Urothelium cell line (cell line): ENCODE measurements around the gene RIN3.

ENCODE experiments used
- DNase-seq: peaks from one replicate; pipeline ENCODE4 v3.0.0; 2011; ENCODE audit warnings: low spot score, mixed read lengths
- FAIRE-seq: peaks from 2 replicates; lab custom pipeline; 2011; peaks lifted over from hg19 to GRCh38; lab: Jason Lieb, UNC

Gene RIN3

DNA sequence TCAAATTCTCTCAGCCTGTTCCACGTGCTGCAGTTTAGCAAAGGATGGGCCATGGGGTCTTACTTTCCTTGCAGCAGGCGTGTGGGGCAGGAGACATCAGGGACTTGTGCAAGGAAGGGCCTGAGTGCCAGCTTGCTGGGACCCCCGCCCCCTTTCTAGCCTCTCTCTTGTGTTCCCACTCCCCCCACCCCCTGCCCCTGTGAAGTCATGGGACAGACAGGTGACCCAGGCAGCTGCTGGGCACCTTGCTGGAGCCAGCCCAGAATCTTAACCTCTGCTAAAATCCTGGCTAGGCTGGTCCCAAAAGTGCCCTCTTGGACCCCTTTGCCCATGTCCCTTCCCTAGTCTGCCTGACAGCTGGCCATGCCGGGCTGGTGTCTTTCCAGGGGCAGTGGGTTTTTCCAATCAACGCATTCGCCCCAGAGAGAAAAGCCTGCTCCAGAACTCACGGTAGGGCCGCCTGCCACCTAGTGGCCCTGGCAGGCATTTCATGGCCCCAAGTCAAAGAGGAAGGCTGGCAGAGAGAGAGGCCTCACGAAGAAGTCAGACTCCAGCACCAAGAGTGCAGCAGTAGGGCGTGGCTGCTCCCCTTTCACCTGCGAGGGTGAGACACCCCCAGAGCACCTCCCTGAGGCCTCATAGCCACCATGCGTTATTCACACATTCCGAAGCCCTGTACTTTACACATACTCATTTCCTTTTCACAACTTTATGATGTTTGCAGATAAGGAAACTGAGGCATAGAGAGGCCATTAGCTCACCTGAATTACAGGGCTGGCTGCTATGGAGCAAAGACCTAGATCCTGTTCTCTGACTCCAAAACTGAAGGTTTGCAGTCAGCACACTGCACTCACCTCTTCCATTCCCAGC, 167.4 kb downstream of the RIN3 start:
- no peak for FAIRE-seq

DNA sequence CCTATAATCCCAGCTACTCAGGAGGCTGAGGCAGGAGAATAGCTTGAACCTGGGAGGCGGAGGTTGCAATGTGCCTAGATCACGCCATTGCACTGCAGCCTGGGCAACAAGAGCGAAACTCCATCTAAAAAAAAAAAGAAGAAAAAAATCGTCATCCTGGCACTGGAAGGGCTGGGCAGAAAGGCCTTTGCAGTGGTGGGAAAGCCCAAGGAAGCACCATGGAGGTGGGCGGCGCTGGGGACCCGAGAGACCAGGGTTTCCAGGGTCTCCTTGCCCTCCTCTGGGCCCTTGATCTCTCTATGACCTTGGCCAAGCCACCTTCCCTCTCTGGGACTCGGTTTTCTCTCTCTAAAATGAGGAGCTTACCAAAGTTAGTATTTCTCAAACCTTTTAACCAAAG, 169.5 kb downstream of the RIN3 start:
- no peak for FAIRE-seq
- DNase-seq: no peak

More for the DNA sequence above, 167.4 kb downstream of the RIN3 start:
- DNase-seq: peak; percentile 61

DNA sequence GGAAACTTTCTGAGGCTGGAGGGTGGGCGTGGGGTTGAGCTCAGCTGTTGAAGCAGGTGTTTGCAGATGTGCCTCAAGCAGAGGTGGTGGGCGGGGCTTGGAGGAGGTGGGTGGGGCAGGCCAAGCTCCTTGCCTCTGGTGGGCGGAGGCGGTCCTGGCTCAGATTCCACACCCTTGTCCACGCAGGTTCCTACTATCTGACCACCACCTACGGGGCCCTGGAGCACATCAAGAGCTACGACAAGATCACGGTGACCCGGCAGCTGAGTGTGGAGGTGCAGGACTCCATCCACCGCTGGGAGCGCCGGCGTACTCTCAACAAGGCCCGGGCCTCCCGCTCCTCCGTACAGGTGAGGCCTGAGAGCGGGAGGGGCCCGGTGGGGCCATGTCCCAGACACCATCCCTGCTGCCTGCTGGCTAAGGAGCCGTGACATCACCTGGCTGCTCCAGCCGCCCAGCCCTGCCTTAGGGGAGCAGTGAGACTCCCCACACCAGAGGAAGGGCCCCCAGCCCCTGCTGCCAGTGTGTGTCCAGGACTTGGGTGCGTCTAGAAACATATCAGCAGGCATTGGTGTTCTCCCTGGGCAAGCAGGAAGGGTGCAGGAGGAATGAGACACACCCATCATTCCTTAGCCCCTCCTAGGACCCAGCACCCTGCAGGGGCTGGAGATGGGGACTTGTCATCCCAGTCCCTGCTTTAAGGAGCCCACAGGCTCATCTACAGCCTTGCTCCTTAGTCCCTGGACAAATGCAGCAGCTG, 171.4 kb downstream of the RIN3 start:
- DNase-seq (no peak), FAIRE-seq (no peak)

DNA sequence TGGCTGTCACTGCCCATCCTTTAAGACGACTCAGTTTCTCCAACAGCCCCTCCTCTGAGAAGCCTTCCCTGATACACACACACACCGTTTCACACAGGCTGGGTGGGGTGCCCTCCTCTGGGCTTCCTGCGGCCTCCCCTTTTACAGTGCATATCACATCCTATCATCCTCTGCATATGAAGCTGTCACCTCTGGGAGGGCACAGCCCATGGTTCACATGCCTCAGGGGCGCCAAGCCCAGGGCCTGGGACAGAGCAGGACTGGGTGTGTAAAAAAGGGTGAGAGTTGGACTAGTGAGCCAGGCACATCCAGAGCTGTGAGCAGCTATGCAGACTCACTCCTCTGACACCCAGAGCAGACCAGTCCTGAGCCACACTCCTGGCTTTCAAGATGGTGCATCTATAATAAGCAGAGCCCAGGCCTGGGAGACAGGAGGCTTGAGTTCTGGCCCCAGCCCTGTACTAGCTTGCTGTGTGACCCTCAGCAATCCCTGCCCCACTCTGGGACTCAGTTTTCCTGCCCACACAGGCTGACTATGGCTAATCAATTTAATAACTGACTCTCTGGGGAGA, 172.3 kb downstream of the RIN3 start:
- DNase-seq (no peak), FAIRE-seq (no peak)

DNA sequence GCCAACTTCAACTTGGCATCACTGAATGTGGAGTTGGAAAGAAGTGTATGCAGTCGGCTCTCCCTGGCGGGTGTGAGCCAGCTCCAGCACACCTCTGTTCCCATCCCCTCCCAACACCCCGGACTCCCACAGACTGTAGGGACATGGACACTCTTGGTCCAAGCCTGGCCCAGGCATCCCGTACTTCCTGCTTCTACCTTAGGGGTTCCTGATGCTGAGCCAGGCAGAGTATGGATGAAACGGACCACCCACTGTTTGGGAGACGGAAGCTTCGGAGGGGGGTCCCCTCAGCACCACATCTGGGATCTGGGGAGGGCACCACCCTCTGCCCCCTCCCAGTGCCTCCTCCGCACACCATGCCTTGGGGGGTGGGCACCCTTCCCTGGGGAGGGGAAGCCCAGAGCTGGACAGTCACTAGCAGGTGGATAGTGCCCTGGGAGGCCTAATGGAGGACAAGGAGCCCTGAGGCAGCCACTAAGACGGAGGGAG, 172.9 kb downstream of the RIN3 start:
- no peak for DNase-seq
- no peak for FAIRE-seq

DNA sequence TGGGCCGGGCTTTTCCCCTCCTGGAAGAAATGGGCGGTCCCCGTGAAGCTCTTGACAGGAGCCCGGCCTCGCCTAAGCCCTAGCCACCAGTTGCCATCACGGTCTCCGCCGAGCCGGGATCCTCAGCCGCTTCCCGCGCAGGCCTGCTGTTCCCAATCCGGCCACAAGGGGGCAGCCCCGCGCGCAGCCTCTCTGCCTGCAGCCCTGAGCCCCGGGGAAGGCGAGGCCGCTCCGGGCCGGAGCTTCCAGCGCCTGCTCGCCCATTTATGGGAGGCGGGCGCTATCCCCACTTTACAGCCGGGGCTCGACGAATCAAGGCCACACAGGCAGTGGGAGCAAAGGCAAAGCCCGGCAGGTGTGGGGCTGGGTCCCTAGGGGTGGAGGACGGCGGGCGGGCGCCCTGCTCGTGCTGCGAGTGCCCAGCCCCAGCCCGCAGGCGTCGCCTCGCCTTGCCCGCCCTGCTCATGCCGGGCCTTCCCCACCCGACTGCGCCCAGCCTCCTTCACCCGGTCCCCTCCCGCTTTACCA, 173.4 kb downstream of the RIN3 start:
- FAIRE-seq (no peak), DNase-seq (peak; percentile 85)

DNA sequence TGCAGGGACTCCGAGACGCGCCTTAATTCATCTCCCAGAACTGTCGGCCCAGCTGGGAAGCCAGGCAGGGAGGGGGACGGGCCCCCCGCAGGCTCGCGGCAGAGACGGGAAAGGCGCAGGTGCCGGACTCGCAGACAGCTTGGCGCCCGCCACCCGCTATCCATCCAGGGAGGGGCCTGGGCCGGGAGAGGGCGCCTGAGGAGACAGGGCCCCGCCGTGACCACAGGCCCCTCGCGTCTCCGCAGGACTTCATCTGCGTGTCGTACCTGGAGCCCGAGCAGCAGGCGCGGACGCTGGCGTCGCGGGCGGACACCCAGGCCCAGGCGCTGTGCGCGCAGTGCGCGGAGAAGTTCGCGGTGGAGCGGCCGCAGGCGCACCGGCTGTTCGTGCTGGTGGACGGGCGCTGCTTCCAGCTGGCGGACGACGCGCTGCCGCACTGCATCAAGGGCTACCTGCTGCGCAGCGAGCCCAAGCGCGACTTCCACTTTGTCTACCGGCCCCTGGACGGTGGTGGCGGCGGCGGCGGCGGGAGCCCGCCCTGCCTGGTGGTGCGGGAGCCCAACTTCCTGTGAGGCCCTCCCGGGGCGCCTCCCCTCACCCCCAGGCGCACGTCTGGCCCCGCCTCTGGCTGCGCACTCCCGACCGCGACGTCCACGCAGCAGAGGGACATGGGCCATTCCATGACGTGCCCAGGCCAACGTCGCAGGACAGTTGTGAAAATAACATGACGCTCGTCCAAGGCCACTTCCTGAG, 174.3 kb downstream of the RIN3 start:
- DNase-seq (no peak), FAIRE-seq (no peak)

DNA sequence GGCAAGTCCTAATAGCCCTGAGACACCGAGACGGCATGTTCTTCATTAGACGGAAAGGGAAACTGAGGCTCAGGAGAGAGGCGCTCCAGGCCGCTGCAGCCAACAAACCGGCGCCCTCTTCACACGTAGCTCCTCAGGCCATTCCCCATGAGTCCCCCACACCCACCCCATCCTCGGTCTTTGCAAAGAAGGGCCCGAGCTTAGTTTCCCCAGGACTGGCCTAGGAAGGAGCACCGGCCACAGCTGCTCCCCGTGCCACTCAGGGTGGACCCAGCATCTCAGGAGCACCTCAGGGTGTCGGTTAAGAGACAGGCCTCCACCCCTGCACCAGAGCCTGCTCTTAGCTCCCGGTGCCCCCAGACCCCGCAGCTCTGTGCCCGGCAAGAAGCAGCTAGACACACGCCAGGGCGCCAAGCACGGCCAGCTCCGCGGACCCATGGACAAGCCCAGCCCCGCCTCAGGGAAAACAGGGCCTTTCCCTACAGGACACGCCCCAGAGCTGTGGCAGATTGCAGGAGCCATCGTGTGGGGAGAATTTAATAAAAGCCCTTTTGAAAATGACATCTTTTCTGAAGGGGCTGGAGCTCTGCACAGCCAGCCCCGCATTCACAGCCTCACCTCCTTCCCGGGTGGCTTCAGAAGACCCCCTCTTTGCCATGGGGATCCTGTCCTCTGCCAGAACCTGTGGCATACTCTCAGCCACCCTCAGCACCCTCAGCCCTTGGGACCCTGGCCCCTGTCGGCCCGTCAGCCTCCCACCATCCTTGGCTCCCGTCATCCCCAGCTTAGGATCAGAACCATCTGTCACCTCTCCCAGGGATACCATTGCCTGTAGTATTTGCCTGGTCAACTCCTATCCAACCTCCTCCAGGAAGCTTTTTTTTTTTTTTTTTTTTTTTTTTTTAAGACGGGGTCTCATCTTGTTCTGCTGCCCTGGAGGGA, 175.1 kb downstream of the RIN3 start:
- DNase-seq (no peak), FAIRE-seq (no peak)

DNA sequence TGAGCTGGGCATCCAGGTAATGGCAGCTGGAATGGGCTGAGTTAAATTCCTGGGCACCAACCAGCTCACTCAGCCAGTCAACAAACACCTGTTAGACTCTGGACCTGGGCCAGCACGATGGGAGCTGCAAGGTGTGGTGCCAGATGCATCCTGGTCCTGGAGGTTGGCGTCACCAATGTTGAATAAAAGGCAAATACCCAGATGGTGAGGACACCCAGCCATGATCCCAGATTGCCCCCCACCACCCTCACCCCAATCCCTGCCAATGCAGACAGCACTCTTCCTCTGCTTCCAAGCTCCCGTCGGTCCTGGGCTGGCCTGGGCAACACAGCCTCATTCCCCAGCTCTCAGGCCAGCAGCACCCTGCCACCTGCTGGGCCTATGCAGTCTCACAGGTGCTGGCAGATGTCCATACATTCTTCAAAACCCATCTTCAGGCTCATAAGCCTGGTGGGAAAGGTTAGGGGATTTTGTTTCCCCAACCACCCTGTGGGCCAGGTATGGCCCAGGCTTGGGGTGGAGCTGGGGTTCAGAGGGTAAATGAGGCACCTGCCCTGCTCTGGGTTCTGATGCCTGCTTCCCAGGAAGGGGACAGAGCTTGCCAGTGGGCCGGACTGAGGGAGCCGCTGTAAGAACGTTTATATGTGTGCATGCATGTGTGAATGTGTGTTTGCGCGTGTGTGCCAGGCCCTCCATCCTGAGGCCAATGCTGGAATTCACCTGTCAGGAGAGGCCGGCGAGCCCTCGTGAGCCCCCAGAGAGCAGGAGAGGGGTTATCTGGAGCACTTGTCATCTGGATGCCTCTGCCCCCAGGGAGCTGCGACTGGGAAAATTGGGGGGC, 176.8 kb downstream of the RIN3 start:
- peak; percentile 9 for FAIRE-seq

DNA sequence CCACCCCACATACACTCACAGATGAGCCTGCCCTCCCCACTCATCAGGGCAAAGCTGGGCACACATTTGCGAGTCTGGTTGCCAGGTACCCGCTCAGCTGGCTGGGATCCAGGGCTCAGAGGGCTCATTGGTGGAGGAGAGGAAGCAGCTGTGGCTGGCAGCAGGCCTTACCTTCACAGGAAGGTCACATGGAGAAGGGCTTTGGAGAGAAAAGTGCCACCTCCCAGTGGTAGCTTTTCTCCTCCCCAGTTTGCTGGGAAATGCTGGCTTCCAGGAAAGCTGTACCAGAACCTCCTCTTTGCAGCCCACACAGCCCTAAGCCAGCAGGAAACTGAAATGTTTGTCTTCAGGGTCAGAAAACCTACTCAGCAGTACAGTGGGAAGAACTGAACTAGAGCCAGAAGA, 179.2 kb downstream of the RIN3 start:
- FAIRE-seq (no peak), DNase-seq (no peak)

More for the DNA sequence above, 176.8 kb downstream of the RIN3 start:
- peak; percentile 56 for DNase-seq

DNA sequence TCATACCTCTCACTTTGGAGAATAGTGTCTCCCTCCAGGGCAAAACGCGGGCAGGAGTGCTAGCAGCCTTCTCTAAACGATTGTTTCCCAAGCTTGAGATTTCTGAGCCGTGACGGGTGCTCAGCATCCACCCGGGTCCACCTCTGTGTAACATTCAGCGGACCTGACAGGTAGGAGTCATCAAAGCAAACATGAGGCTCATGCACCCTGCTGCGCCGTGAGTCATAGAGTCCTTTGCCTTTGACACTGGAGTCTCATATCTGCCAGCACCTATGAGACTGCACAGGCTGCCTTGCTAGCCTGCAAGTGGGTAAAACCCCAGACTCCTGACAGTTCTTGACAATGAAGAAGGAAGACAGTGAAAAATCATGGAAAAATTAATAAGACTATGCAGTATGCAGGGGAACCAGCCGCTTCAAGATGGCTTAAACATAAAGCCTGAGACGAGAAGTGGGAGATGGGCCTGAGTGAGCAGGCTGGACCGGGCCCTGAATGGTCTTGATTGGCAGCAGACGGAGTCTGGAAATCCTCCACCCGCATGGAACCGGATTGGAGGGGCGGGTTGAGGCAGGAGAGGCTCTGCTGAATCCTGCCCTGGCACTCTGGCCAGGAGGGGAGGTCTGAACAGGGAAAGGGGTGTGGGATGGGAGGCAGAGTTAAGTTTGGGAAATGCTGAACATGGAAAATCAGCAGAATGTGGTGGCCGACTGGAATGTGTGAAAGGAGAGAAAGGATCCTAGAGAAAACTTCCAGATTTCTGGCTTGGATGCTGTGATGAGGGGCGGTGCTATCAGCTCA, 180.6 kb downstream of the RIN3 start:
- DNase-seq (no peak), FAIRE-seq (no peak)

DNA sequence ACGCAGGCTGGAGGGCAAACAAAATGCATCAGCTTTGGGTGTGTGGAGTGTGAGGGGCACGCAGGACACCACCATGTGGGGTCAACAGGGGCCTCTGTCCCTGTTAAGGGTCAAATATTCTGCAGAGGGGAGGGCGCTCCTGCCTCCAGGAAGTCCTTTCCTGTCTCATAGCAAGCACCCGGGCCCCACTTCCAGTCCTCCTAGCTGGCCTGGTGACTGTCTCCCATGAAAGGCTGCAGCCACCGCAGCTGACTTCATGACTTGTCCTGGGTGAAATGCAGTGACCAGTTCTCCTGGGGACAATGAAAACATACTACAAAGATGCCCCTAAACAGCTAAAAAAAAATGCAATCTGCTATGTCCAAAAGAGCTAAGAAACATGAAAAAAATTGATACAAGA, 181.2 kb downstream of the RIN3 start:
- no peak for FAIRE-seq
- DNase-seq: no peak

DNA sequence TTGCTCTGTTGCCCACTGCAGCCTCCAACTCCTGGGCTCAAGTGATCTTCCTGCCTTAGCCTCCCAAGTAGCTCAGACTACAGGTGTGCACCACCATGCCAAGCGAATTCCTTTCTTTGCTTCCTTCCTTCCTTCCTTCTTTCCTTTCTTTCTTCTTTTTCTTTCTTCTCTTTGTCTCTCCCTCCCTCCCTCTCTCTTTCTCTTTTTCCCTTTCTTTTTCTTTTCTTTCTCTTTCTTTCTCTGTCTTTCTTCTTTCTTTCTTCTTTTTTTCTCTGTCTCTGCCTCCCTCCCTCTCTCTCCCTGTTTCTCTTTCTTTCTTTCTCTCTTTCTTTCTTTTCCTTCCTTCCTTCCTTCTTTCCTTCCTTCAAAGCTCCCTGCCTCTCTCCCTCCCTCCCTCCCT, 182.0 kb downstream of the RIN3 start:
- FAIRE-seq (no peak), DNase-seq (no peak)

DNA sequence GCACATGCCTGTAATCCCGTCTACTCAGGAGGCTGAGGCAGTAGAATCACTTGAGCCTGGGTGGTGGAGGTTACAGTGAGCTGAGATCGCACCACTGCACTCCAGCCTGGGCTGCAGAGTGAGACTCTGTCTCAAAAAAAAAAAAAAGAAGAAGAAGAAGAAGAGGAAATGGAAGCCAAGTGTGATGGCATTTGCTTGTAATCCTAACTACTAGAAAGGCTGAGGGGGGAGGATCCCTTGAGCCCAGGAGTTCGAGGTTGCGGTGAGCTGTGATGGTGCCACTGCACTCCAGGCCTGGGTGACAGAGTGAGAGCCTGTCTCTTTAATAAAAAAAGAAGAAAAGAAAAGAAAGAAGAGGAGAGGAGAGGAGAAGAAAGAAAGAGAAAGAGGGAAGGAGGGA, 182.8 kb downstream of the RIN3 start:
- DNase-seq (no peak), FAIRE-seq (no peak)

DNA sequence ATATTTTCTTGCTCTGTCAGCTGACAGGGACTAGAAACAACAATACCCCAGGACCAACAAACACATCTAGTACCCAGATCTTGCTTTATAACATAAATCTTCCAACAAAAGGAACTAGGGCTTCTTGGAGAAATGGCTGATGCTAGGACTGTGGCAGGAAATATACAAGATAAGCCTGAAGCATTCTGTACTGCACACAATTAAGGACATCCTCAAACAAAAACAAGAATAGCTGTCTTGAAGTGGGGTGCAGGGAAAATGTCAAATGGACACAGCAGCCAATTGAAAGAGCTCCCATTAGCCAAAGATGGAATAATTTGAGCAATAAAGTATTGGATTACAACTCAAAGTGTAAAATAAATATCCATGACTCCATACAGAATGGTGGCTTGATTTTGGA, 184.8 kb downstream of the RIN3 start:
- no peak for DNase-seq
- FAIRE-seq: no peak

DNA sequence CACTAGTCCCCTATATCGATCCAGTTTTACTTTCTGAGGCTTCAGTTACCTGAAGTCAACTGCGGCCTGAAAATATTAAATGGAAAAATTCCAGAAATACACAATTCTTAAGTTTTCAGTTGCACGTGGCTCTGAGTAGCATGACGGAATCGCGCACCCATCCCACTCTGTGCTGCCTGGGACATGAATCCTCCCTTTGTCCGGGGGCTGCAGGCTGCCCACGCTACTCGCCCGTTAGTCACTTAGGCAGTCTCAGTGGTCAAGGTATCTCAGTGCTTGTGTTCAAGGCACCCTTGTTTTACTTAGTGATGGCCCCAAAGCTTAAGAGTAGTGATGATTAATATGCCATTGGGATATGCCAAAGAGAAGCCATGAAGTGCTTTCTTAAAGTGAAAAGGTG, 188.2 kb downstream of the RIN3 start:
- FAIRE-seq: no peak
- DNase-seq: no peak

DNA sequence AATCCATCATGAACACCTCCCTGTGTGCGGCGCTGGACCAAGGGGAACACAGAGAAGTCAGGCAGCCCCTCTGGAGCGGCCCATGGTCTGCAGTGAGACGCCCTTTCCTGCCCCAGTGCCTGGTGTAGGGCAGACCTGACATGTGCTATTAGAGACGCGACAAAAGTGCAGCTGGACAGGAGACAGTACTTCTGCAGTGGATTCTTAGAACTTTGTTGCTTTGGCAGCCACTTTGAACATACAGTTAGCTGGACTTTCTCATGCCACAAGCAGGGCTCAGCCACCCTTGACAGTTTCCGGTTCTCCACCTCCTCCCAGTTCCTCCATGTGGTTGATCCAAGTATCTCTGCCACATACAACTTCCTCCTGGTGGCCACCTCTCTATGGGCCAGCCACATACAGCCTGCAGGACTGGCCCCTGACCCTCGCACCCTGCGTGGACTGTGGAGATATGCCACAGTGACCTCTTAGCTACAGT, 188.9 kb downstream of the RIN3 start:
- DNase-seq: no peak
- no peak for FAIRE-seq

DNA sequence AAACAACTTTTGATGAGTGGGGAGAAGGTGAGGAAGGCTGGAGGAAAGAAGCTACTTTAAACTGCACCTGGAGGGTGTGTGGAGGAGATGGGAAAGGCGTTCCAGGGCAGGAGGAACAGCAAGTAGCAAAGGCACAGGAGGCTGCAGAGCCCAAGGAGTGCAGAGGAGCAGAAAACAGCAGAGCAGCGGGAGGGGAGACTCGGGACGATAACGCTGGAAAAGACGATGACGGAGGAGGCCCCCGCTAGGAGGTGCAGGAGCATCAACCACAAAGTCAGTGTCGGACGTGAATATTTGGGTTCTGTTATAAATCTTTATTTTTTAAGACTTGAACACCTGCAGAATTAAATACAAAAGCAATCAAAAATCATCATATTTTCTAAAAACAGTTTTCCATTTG, 189.9 kb downstream of the RIN3 start:
- DNase-seq (no peak), FAIRE-seq (no peak)
